UCSD-AML1 (cell line): ENCODE data around the gene PIK3CB.
A peak's percentile ranks its signal among the peaks of the same experiment; 100 is the strongest.
"Not testable (repeated sequence)": the region's sequence is repeated elsewhere in the genome, so short reads cannot be mapped to it uniquely, and the experiment has no call there.

Experiments used
- DNase-seq: peaks from one replicate; lab custom pipeline; 2025; ENCODE audit not compliant: unreplicated experiment; lab: John Stamatoyannopoulos, UW

Gene PIK3CB

DNA sequence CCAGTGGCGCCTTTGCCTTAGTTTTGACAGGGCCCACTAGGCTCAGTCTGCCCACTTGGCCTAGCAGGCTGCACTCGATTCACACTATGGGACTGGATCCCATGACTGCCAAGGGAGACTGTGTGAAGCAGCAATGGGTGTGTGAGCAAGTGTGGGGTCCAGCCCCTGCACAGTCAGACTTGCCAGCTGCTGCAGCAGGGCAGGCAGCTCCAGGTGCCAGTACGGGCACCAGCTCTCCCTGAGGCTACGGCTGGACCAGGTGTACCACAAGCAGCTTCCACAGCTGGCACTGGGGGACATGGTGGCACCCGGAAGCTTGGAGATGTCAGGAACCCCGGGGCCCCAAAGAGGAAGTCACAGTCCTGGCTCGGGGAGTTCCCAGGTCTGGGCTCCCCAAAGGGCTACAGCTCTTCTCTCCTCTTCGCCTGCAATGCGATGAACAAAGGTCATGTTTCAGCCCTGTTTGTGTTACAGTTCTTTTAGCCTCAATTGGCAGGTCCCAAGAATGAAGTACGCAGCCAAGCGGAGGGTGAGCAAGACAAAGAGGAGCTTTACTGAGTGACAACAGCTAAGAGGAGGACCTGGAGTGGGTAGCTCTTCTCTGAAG lies 67.1 kb downstream of the PIK3CB start:
- DNase-seq = no peak

DNA sequence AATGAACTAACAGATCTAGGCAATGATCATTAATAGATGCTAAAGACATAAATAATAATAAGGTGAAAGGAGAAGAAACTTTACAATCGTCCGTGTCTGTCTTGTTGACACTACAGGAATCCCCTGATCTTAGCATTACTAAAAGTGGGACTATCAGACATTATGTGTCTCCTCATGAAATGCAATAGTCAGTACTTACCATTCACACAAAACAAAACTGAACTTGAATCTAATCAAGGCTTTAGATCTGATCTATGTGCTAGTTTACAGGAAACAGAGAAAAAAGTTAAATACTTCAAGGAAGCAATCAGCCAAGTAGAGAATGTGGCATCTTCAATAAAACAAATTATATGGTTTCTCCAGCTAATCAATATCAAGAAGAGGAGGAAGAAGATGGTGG lies 73.7 kb downstream of the PIK3CB start:
- no peak for DNase-seq

DNA sequence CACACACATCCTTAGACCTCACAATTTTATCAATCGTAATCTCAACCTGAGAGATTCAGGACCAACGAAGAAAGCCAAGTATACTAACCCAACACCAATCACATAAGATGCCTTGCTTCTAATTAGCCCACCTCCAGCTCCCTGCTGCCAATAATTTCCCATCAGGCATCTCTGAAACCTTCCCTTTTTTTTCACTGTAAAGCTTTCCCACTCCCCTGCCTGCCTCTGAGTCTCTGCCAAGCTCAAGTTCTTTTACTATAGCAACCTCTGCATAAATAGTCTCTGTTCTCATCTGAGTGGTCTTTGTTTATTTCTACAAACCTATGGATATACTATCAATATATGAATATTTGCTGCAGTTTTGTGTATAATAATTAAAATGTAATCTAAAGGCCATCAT lies 86.5 kb downstream of the PIK3CB start:
- no peak for DNase-seq

DNA sequence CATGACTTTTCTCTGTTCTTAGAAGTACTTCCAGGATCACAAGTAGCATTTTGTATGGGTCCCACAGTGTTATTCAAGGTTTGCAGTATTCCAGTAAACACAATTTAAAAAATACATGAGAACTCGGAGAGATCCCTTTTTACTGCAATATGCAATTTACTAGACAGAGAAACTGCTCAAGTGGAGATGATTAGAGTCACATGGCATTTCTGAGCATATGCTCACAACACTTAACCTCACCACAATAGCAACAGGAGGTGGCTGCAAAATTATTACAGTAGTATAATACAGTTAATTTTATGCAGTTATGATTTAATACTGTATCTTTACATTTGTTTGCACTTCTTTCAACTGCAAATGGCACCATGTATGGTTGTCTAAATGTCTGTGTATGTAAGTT lies 87.5 kb downstream of the PIK3CB start:
- no peak for DNase-seq

DNA sequence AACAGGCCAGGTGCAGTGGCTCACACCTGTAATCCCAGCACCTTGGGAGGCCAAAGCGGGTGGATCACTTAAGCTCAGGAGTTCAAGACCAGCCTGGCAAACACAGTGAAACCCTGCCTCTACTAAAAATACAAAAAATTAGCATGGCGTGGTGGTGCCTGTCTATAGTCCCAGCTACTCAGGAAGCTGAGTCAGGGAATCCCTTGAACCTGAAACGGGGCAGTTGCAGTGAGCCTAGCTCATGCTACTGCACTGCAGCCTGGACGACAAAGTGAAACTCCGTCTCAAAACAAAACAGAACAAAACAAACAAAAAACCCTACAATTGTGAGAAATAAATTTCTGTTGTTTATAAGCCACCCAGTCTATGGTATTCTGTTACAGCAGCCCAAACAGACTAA lies 94.7 kb downstream of the PIK3CB start:
- DNase-seq = no peak

DNA sequence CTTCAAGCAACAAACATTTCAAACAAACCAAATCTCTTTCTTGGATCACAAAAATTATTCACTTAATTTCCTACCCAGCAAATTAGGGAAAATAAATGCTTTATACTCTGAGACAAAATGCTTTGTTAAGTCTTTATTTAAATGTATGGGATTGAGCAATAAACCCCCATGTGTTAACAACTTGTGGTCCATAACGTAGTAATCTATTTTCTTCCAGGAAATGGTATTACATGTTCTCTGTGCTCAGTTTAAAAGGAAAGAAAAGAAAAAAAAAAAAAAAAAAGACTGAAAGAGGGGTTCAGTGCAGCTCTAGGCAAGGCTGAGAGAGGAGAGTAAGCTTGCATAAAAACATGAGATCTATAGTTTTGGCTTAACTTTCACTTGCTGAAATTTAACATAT lies 102.3 kb downstream of the PIK3CB start:
- DNase-seq = no peak

DNA sequence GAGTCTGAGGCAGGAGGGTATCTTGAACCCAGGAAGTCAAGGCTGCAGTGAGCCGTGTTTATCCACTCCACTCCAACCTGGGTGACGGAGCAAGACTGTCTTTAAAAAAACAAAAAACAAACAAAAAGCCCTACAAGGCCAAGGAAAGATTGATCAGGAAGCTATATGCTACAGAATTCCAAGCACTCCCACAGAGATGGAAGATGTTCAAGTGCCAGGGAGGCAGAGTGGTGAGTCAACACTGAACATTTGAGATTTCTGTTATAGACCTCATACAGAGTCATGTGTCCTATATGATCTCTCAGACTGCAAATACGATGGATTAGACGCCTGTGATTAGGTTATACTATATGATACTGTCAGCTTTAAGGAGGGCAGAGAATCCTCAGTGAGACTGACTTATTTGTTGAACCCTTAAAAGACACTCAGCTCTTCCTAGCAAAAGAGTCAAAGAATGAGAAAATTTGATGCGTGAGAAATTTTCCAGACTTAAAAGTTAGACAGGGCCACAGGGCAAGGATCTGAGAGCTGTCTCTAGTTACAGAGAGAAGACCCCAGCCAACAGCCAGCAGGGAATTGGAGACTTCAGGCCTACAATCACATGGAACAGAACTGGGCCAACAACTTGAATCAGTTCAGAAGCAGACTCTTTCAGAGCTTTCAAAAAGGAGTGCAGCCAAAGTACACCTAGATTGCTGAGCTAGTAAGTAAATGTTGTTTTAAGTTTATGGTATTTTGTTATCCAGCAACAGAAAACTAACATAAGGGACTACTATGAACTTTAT lies 107.6 kb downstream of the PIK3CB start:
- DNase-seq = no peak

DNA sequence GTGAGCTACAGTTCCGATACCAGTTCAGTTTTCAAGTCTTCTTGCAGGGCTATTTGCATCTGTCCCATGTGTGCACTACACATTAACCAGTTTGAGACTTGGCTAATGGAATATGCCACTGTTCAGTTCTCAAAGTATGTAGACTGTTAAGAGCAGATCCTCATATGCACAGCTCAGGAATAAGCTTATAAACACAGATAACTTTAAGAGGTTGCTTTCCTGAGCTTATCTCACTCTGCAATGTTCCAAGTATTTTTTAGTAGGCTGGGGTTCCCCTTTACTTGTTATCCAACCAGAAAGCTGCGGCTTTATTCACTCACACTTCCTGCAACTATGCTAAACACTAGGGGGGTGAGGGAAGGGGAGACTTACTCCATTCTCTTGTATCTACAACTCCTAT lies 108.7 kb downstream of the PIK3CB start:
- not testable (repeated sequence) for DNase-seq

DNA sequence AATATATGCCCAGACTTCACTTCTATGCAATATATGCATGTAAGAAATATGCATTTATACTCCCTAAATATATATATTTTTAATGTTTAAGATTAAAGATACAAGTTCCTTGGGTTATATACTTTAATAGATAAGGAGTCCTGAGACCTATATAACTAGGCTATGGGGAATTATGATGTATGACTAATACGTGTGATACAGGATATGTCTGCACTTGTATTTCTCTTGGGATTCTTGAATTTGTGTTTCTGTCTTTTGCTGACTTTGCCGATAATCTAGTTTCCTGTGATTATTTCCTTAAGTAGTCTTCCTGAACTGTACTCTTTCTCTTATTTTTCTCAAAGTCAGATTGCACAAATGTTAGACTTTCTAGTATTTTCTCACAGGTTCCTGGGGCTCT lies 109.6 kb downstream of the PIK3CB start:
- DNase-seq = no peak

DNA sequence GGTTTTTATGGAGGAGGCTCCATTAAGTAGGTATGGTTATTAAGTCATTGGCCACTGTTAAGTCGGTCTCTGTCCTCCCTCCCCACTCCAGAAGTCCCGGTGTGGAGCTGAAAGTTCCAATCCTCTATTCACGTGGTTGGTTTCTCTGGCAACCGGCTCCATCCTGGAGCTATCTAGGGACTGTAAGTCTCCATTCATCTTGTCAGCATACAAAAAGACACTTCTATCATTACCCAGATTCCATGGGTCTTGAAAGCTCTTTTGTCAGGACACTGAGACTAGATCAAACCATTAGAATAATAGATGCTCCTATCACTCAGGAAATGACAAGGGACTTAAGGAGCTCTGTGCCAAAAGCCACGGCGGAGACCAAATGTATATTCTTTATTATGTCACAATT lies 110.3 kb downstream of the PIK3CB start:
- no peak for DNase-seq

DNA sequence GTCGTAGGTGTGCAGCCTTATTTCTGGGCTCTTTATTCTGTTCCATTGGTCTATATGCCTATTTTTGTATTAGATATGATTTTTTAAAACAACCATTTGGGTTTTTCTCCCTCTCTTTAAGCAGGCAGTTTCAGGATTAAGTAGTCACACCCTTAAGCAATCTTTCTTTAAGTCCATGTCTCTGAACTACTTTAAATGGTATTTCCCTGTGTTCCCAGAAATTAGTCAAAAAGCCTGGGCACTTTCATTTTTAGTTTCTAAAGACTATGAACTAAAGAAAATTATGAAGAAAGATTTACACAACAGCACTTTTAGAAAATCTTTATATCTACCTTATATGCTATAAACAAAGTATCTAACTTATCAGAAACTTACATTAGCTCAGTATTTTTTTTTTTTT lies 115.9 kb downstream of the PIK3CB start:
- no peak for DNase-seq

DNA sequence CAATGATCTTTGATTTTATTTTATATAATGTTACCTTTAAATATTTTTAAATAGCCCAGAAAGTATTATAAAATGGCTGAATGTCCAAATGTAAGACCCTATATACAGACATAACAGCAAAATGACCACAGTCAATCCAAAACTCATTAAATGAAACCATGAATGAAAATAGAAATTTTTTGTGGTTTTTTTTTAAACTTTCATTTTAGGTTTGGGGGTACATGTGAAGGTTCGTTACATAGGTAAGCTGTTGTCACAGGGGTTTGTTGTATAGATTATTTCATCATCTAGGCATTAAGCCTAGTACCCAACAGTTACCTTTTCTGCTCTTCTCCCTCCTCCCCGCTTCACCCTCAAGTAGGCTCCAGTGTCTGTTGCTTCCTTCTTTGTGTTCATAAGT lies 117.4 kb downstream of the PIK3CB start:
- DNase-seq = no peak

DNA sequence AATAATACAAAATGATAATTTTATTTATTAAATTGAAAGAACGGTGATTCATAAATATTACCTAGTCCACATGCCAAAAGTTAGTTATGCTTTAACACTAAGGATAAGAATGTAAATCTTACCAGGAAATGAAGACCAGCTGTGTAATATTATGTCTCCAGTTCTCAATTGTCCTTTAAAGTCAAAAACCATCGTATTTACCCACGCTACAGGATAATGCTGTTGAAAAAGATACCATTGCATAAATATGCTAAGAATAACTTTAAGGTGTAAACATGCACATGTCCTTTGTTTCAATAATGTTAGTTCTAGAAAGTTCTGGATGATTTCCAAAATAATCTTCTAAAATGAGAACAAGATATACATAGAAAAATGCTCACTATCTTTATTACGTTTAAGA lies 122.6 kb downstream of the PIK3CB start:
- DNase-seq = no peak

DNA sequence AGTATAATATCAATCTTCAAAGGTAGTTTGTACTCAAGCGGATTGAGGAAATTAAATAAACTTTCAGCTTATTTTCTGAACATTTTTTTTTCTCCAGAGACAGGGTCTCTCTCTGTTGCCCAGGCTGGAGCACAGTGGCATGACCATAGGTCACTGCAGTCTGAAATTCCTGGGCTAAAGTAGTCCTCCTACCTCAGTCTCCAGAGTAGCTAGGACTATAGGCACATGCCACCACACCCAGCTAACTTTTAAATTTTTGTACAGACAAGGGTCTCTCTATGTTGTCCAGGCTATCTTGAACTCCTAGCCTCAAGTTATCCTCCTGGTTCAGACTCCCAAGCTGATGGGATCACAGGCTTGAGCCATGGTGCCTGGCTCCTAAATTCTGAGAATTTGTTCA lies 129.1 kb downstream of the PIK3CB start:
- no peak for DNase-seq

DNA sequence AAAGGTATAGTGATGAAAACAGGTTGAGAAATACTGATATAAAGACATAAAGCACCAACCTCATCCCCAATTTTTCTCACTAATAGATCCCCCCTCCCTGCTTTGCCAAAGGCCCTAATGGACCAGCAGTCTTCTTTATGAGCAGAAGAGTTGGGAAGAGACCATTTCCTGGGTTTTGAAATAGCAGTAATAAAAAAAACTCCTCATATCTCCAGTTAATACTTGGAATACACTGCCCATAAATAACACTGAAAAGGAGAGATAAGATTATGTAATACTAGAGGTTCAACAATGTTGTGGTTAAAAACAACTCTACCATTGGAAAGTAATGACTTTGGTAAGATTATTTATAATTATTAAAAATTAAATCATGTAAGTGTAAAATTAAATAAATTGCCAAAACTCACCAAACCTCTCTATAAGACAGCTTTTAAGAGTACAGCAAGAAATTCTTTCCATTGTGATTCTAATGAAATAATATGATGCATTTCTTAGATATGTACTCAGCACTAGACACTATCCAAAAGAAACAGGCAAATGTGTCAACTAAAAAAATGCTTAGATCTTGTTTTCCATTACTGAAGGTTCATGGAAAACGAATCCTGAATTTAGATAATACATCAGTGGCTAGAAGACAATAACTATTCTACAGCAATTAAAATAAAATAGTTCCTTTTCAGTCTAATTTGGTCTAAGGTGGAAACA lies 137.9 kb downstream of the PIK3CB start:
- DNase-seq = no peak

DNA sequence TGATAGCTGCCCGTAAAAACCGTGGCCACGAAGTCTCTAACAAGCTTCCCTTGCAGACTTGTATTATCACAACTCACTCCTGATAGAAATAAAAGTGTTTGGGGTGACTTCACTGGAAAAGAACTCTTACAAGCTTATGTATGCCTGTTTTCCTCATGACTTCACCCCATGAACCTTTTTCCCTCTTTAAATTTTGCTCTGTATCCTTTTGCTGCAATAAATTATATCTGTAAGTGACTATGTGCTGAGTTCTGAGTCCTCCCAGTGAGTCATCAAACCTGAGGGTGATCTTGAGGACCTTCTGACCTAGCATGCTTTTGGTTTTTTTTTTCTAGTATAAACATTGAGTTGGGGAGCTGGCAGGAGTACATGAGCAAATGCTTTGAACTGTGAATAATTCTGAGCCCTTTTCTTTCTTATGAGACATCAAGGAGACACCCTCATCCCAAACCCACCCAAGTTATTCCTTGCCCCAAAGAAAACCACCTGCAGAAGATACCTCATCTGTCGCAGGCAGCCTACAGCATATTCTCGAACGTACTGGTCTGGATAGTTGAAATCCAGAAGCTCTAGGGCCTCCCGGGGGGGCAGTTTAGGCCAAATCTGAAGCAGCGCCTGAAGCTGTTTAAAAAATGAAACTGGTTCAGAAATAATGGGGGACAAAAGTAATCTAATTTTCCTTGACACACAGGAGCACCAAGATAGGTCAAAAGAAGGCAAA lies 140.3 kb downstream of the PIK3CB start:
- no peak for DNase-seq

DNA sequence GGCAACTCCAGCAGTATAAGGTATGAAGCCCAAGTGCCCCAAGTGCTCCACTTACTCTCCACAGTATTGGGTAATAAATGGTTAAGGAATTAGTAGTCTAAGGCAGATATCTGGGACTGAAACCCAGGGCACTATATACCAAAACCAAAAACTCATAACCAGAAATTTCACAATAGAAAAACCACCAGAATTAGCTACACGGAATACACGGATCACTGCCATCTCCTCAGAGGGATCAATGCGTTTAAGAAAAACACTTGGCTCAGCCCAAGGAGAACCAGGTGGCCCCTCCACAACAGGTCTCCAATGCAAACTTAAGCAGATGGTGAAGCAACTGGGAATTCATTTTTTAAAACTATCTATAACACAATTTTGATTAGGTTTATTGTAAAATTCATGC lies 142.6 kb downstream of the PIK3CB start:
- DNase-seq = no peak

DNA sequence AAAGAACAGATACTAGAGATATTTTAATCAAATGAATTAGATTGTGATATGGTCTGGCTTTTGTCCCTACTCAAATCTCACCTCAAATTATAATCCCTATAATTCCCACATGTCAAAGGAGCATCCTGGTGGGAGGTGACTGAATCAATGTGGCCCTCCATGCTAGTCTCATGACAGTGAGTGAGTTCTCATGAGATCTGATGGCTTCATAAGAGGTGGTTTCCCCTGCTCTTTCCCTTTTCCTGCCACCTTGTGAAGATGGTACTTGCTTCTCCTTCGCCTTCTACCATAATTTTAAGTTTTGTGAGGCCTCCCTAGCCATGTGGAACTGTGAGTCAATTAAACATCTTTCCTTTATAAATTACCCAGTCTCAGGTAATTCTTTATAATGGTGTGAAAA lies 143.4 kb downstream of the PIK3CB start:
- DNase-seq = no peak

DNA sequence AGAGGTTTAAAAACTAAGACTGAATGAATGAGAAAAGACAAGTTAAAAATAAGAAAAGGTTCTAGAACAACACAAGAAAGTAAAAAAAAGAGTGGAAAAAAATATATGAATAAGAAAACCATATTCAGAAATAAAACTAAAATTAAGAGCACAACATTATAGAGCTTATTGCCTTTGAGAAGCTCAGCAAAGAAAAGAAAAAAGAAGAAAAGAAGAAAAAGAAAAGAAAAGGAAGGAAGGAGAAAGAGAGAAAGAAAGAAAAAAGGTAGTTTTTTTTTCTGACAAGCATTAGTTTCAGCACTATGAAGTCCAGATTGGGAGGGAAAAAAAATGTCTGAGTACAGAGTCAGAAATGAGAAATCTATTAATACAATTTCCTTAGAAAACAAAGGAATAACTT lies 144.7 kb downstream of the PIK3CB start:
- DNase-seq = no peak

DNA sequence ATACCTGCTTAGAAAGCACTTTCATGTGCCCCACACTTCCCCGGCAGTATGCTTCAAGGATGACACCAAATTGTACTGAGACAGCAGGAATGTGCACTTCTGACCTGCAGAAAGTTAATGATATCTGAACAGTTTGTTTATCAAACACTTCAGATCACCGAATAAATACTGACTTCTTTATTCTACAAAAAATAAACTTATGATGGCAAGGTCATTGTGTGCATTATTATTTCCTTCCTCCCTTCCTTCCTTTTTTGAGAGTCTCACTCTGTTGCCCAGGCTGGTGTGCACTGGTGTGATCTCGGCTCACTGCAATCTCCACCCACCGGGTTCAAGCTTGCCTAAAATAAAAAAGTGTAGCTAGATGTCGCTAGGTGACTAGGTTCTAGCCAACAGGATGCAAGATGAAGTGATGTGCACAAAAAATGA lies 145.8 kb downstream of the PIK3CB start:
- DNase-seq = peak; percentile 39

DNA sequence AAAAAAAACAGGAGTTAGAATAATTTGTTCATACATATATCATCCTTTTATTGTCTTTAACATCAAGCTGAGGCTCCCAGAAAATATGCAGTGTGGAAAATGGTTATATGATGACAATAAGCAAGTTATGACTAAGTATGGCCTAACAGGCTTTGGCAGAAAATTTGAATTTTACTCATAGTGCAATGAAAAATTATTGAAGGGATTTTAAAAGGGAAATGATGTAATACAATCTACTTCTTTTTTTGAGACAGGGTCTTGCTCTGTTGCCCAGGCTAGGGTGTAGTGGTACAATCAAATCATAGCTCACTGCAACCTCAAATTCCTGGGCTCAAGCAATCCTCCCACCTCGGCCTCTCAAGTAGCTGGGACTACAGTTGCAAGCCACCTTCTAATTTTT lies 147.5 kb downstream of the PIK3CB start:
- no peak for DNase-seq

DNA sequence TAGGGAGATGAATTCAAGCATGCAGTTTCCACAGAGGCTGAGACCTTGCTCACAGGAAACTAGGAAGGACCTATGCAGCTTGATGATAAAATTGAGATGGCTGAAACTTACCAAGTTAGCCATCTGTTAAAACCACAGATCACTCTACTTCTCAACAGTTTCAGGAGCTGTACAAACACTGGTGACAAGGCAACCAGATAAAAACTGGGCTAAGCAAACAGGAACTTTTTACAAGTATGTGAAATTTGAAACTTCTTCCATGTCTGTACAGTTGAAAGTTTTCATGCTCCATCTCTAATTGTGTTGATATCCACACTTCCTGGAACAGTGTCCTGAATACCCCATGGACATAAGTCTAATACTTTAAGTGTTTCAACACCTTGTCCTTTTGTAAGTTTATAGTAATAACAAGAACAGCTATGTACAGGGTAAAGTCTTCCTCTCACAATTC lies 147.9 kb downstream of the PIK3CB start:
- peak; percentile 13 for DNase-seq
